GM23338 (cell line): Measurements from ENCODE around the gene SLC4A7. TPM values are rescaled to one million over a fixed set of nuclear protein-coding genes. Genes with fewer than 3 reads are reported as not detected.

Experiments
- polyA plus RNA-seq: library from polyadenylated mRNA; unstranded; fragments of >200 nt; fragmentation: Nextera tagmentation; extraction: Ambion mirVana; gene quantifications from 2 replicates; pipeline ENCODE4 v1.2.1, GENCODE V29; 2016
- small RNA-seq: library from RNA; depleted of rRNA; stranded (forward); fragments of <200 nt; gene quantifications from one replicate; pipeline ENCODE3, GENCODE V24; 2014; ENCODE audit warnings: low replicate concordance
- total RNA-seq: library from RNA; depleted of rRNA; stranded (reverse); fragments of >200 nt; shearing (Covaris generic); gene quantifications from 2 replicates; pipeline ENCODE4 v1.2.3, GENCODE V29; 2014; rRNA removed

The SLC4A7 gene
- total and polyA plus RNA-seq, 2 experiments from 2014 or later = 44.4 to 101 TPM

Small RNA genes within 50 kb of the gene (small RNA-seq; reads per million reads assigned to genes)
- gene AC137675.1 (not detected), gene RNU1-96P (not detected)

Other genes starting within 250 kb of the SLC4A7 start
- 2.0 and 2.4 TPM in 2 replicates for gene NEK10, start 115.0 kb downstream of the SLC4A7 start, total RNA-seq
- gene NEK10, start 115.0 kb downstream of the SLC4A7 start, polyA plus RNA-seq = 0.55 TPM in 1 of 2 replicates, not detected in the other
- 0.10 TPM in 1 of 2 replicates, not detected in the other for gene EOMES, start 237.9 kb upstream of the SLC4A7 start, total RNA-seq
- gene EOMES, start 237.9 kb upstream of the SLC4A7 start, polyA plus RNA-seq = 0.10 TPM in 2 replicates